ENCODE data around the gene SLC6A18. TPM values are rescaled to one million over a fixed set of nuclear protein-coding genes. Genes with fewer than 3 reads are reported as not detected.
"Not testable (repeated sequence)": the region's sequence is repeated elsewhere in the genome, so short reads cannot be mapped to it uniquely, and the experiment has no call there.

Gene SLC6A18
- total and polyA plus RNA-seq, 2 experiments from 2014 or later = 0.35 TPM; not detected in 1

DNA sequence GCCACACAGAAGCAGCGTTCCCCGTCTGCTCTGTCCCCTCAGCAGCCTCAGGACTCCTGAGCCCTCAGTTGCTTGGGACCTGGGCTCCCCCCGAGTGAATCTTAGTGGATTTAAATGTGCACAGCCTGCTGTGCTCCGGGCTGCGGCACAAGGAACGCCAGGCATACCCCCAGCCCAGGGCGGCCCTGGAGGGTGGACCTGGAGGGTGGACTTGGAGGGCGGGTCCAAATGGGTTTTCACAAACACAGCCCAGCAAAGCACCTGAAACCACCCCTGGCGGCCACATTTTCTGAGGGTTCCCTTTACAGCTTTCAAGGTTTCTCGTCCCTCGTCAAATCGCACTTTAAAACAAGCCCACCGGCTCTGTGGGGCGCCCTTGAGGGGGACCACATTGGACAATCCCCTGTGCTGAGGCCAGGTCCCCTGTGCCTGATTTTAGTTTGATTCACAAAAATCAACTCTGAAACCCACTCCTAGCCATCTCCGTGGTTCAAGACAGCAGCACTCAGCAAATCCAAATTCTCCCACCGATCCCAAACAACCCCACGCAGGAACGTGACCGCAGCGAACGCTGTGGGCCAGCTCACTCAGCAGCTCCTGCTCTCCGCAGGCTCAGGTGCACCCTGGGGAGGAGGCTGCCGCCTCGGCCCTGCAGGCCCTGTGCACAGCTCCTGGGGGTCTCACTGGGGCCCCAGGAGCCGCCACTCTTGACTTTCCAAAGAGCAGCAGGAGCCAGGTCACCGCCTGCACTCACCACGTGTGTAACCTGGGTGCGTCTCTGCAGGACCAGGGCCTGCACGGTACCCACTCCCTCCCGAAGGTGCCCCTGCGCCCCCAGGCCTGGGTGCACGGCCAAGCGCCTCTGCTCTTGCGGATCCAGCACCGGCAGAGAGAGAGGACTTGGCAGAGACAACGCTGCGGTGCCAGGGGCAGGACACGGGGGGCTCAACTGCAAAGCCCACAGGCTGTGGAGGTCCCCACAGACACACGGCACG lies 40.6 kb downstream of the SLC6A18 start:
- no peak for DNase-seq (ENCODE audit: low spot score)
- no peak for TF ChIP-seq EZH2phosphoT487 (IDR thresholded peaks at IDR 0.05; ENCODE audit: low read depth, severe bottlenecking, unreplicated experiment)
- no peak for TF ChIP-seq EZH2 (IDR thresholded peaks at IDR 0.05; ENCODE audit: borderline replicate concordance)
- TF ChIP-seq, protein P1, sequence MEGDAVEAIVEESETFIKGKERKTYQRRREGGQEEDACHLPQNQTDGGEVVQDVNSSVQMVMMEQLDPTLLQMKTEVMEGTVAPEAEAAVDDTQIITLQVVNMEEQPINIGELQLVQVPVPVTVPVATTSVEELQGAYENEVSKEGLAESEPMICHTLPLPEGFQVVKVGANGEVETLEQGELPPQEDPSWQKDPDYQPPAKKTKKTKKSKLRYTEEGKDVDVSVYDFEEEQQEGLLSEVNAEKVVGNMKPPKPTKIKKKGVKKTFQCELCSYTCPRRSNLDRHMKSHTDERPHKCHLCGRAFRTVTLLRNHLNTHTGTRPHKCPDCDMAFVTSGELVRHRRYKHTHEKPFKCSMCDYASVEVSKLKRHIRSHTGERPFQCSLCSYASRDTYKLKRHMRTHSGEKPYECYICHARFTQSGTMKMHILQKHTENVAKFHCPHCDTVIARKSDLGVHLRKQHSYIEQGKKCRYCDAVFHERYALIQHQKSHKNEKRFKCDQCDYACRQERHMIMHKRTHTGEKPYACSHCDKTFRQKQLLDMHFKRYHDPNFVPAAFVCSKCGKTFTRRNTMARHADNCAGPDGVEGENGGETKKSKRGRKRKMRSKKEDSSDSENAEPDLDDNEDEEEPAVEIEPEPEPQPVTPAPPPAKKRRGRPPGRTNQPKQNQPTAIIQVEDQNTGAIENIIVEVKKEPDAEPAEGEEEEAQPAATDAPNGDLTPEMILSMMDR (IDR thresholded peaks at IDR 0.05; ENCODE audit: poor library complexity) = no peak
- H3K27me3 ChIP-seq = no peaks in the 10 kb centered on the region
- no peaks in the 10 kb centered on the region for H3K79me2 ChIP-seq
- H3K9me2 ChIP-seq (replicated peaks; ENCODE audit: insufficient read depth) = no peaks in the 10 kb centered on the region
- H3K36me3 ChIP-seq (replicated peaks; ENCODE audit: insufficient read depth, low read depth) = no peaks in the 10 kb centered on the region
- no peak overlapping the region for H3K4me3 ChIP-seq
- 95% methylated on average over 37 of the region's 40 CpGs for WGBS (ENCODE audit: low lambda C conversion rate, missing lambda C conversion rate)
- H2AFZ ChIP-seq = no peak overlapping the region
- no peak overlapping the region for H3K27ac ChIP-seq
- no peaks in the 10 kb centered on the region for H3K4me1 ChIP-seq (ENCODE audit: insufficient read depth)
- no peaks in the 10 kb centered on the region for H4K20me1 ChIP-seq (ENCODE audit: insufficient read depth, poor library complexity, severe bottlenecking)
- no peak overlapping the region for H3K4me2 ChIP-seq
- no peaks in the 10 kb centered on the region for H3K9me3 ChIP-seq (ENCODE audit: low read depth)

DNA sequence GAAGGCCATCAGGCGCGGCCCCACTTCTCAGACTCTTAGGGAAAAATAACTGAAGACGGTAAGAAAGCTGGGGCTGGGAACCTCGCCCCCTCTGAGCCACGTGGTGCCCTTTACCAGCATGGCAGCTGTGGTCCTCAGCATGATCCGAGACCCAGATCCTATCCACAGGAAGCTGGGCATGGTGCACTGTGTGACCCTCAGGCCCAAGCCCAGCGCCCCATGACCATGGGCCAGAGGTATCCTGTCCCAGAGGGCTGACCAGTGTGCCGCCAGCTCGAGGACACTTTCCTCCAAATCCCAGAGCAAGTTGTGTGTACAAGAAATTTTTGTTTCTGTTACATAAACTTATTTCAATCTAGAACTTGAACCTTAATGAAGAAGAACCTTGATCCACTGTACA lies 41.6 kb downstream of the SLC6A18 start:
- Histone ChIP-seq H3K27me3 (no peaks in the 10 kb centered on the region), H3K36me3 (replicated peaks; ENCODE audit: insufficient read depth, low read depth) (no peaks in the 10 kb centered on the region), H3K4me3 (no peak overlapping the region), H3K4me1 (ENCODE audit: insufficient read depth) (no peaks in the 10 kb centered on the region), H2AFZ (no peak overlapping the region), H3K9me2 (replicated peaks; ENCODE audit: insufficient read depth) (no peaks in the 10 kb centered on the region), H4K20me1 (ENCODE audit: insufficient read depth, poor library complexity, severe bottlenecking) (no peaks in the 10 kb centered on the region), H3K79me2 (no peaks in the 10 kb centered on the region), H3K27ac (no peak overlapping the region), H3K4me2 (no peak overlapping the region), H3K9me3 (ENCODE audit: low read depth) (no peaks in the 10 kb centered on the region)
- no peak for DNase-seq (ENCODE audit: low spot score)
- WGBS (ENCODE audit: low lambda C conversion rate, missing lambda C conversion rate) = 94% methylated on average over 9 of the region's 9 CpGs
- TF ChIP-seq, protein P1 (IDR thresholded peaks at IDR 0.05; ENCODE audit: poor library complexity) = no peak
- TF ChIP-seq EZH2 (IDR thresholded peaks at IDR 0.05; ENCODE audit: borderline replicate concordance) (no peak), EZH2phosphoT487 (IDR thresholded peaks at IDR 0.05; ENCODE audit: low read depth, severe bottlenecking, unreplicated experiment) (no peak)

DNA sequence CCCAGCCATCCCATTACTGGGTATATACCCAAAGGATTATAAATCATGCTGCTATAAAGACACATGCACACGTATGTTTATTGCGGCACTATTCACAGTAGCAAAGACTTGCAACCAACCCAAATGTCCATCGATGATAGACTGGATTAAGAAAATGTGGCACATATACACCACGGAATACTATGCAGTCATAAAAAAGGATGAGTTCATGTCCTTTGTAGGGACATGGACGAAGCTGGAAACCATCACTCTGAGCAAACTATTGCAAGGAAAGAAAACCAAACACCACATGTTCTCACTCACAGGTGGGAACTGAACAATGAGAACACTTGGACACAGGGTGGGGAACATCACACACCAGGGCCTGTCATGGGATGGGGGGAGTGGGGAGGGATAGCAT lies 42.3 kb downstream of the SLC6A18 start:
- not testable (repeated sequence) for H3K27me3 ChIP-seq; H3K9me2 ChIP-seq (replicated peaks; ENCODE audit: insufficient read depth)
- 88% methylated on average over 5 of the region's 5 CpGs for WGBS (ENCODE audit: low lambda C conversion rate, missing lambda C conversion rate)

DNA sequence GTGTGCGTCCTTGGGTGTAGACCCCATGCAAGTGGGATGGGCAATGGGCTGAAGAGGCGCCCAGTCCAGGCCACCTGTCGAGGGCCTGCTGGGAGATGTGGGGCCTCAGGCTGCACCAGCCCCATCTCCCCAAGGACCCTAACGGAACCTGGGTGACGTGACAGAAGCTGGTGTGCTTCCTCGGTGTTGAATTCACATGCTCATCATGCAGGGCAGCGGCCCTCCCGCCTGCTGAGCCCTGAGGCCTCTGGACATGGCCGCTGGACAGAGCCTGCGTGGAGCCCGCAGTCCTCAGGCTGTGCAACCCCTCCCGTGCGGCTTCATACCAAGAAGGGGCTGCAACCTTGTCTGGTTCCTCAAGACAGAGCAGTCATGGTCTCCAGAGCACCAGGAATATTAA lies 42.9 kb downstream of the SLC6A18 start:
- H3K4me1 ChIP-seq (ENCODE audit: insufficient read depth) = no peaks in the 10 kb centered on the region
- TF ChIP-seq EZH2phosphoT487 (IDR thresholded peaks at IDR 0.05; ENCODE audit: low read depth, severe bottlenecking, unreplicated experiment) = no peak
- TF ChIP-seq, protein P1 (IDR thresholded peaks at IDR 0.05; ENCODE audit: poor library complexity) = no peak
- no peak for TF ChIP-seq EZH2 (IDR thresholded peaks at IDR 0.05; ENCODE audit: borderline replicate concordance)
- no peak overlapping the region for H2AFZ ChIP-seq
- no peaks in the 10 kb centered on the region for H3K79me2 ChIP-seq
- no peaks in the 10 kb centered on the region for H3K9me2 ChIP-seq (replicated peaks; ENCODE audit: insufficient read depth)
- H3K4me2 ChIP-seq = no peak overlapping the region
- WGBS (ENCODE audit: low lambda C conversion rate, missing lambda C conversion rate) = 94% methylated on average over 13 of the region's 13 CpGs
- H3K4me3 ChIP-seq = no peak overlapping the region
- no peaks in the 10 kb centered on the region for H4K20me1 ChIP-seq (ENCODE audit: insufficient read depth, poor library complexity, severe bottlenecking)
- no peaks in the 10 kb centered on the region for H3K27me3 ChIP-seq
- DNase-seq (ENCODE audit: low spot score) = no peak
- no peaks in the 10 kb centered on the region for H3K9me3 ChIP-seq (ENCODE audit: low read depth)
- H3K36me3 ChIP-seq (replicated peaks; ENCODE audit: insufficient read depth, low read depth) = no peaks in the 10 kb centered on the region
- H3K27ac ChIP-seq = no peak overlapping the region

More for the DNA sequence above, 42.3 kb downstream of the SLC6A18 start:
- DNase-seq (ENCODE audit: low spot score); H3K79me2 ChIP-seq; H3K4me2 ChIP-seq; H2AFZ ChIP-seq; H3K27ac ChIP-seq; H3K4me3 ChIP-seq; H3K36me3 ChIP-seq (replicated peaks; ENCODE audit: insufficient read depth, low read depth); H3K4me1 ChIP-seq (ENCODE audit: insufficient read depth); H4K20me1 ChIP-seq (ENCODE audit: insufficient read depth, poor library complexity, severe bottlenecking); H3K9me3 ChIP-seq (ENCODE audit: low read depth): not testable (repeated sequence)

All from hepatocyte (in vitro differentiated cells).